ENCODE data around the gene RAB11FIP4. TPM values are rescaled to one million over a fixed set of nuclear protein-coding genes. Genes with fewer than 3 reads are reported as not detected.

RAB11FIP4 gene
- total and polyA plus RNA-seq, 2 of the 13 experiments (the other 11 are each of a cell fraction or from before 2014, with no cell fraction given) = 28.0 to 89.3 TPM

- TF ChIP-seq PATZ1 (CRISPR knock-in tag; IDR thresholded peaks at IDR 0.05) (peak; percentile 66; the same call in 1 of the 2 replicates), GATAD2A (CRISPR knock-in tag; IDR thresholded peaks at IDR 0.05) (peak; percentile 39; the same call in 1 of the 2 replicates), PAXIP1 (CRISPR knock-in tag; conservative IDR thresholded peaks at IDR 0.05) (peak; percentile 53), ZFP62 (CRISPR knock-in tag; IDR thresholded peaks at IDR 0.05) (no peak), RBM39 (IDR thresholded peaks at IDR 0.05; ENCODE audit: low read depth, low read length, poor library complexity, severe bottlenecking) (no peak), ZNF740 (CRISPR knock-in tag; IDR thresholded peaks at IDR 0.05) (0 out of 2 replicates have a peak, but pooled peaks have one; percentile 33), KDM5B (CRISPR knock-in tag; IDR thresholded peaks at IDR 0.05; ENCODE audit: borderline replicate concordance) (no peak), GMEB1 (CRISPR knock-in tag; IDR thresholded peaks at IDR 0.05; ENCODE audit: borderline replicate concordance) (no peak), GLMP (CRISPR knock-in tag; IDR thresholded peaks at IDR 0.05; ENCODE audit: borderline replicate concordance) (no peak), ZNF362 (CRISPR knock-in tag; IDR thresholded peaks at IDR 0.05; ENCODE audit: borderline replicate concordance) (peak; percentile 91), ZNF207 (IDR thresholded peaks at IDR 0.05; ENCODE audit: borderline replicate concordance) (no peak), MTA3 (CRISPR knock-in tag; IDR thresholded peaks at IDR 0.05) (no peak), ZBTB4 (CRISPR knock-in tag; IDR thresholded peaks at IDR 0.05; ENCODE audit: borderline replicate concordance) (0 out of 2 replicates have a peak, but pooled peaks have one; percentile 57), CEBPG (CRISPR knock-in tag; IDR thresholded peaks at IDR 0.05) (no peak)
Measured at GRCh38 chr17:31472137-31472536, 80.7 kb downstream of the RAB11FIP4 start (continued).

All from HepG2 (cell line).